Keratinocyte (primary cell): ENCODE measurements around the gene ZBTB17. TPM values are rescaled to one million over a fixed set of nuclear protein-coding genes. Genes with fewer than 3 reads are reported as not detected.

Experiments used
- DNase-seq: peaks from one replicate; pipeline ENCODE4 v3.0.0-alpha.2; 2011; ENCODE audit warnings: low read depth, missing footprints, low spot score
- FAIRE-seq: peaks from 2 replicates; lab custom pipeline; 2011; peaks lifted over from hg19 to GRCh38; lab: Jason Lieb, UNC
- H2AFZ ChIP-seq: 2 replicates; pipeline ENCODE4 v1.6.0; 2012; ENCODE audit warnings: low read length, control low read depth, inconsistent platforms; ENCODE audit not compliant: control insufficient read depth
- H3K27ac ChIP-seq: 2 replicates; pipeline ENCODE4 v1.5.1; 2011; ENCODE audit warnings: low read length; ENCODE audit not compliant: control insufficient read depth, insufficient read depth
- H3K27me3 ChIP-seq: 3 replicates; pipeline ENCODE4 v1.6.0; 2011; ENCODE audit warnings: low read length; ENCODE audit not compliant: control insufficient read depth, insufficient read depth; ENCODE audit errors: extremely low read depth
- H3K36me3 ChIP-seq, 2 experiments: 2 replicates in 1 of 2; 3 replicates in 1 of 2; pipeline ENCODE4 v1.5.1; 2011; ENCODE audit warnings: low read length in 2 of 2, mild to moderate bottlenecking in 1 of 2; ENCODE audit not compliant: control insufficient read depth in 2 of 2, insufficient read depth in 2 of 2; ENCODE audit errors: extremely low read depth in 1 of 2
- H3K4me1 ChIP-seq: 3 replicates; pipeline ENCODE4 v1.5.1; 2011; ENCODE audit warnings: low read length; ENCODE audit not compliant: control insufficient read depth, insufficient read depth; ENCODE audit errors: extremely low read depth
- H3K4me2 ChIP-seq: 3 replicates; pipeline ENCODE4 v1.6.0; 2011; ENCODE audit warnings: low read depth, low read length; ENCODE audit not compliant: control insufficient read depth, insufficient read depth; ENCODE audit errors: extremely low read depth
- H3K4me3 ChIP-seq, 3 experiments: fragments of 200-600 bp in 1 of 3; sonication (generic) in 1 of 3; 2 replicates in 2 of 3; 3 replicates in 1 of 3; pipeline ENCODE4 v1.5.1; 2011 to 2016; ENCODE audit warnings: low read length in 3 of 3, mild to moderate bottlenecking in 3 of 3, control low read depth in 2 of 3, inconsistent platforms in 1 of 3, low read depth in 1 of 3, mixed read lengths in 1 of 3, mixed run types in 1 of 3, moderate library complexity in 1 of 3; ENCODE audit not compliant: control insufficient read depth in 2 of 3, insufficient read depth in 2 of 3; ENCODE audit errors: extremely low read depth in 1 of 3
- H3K79me2 ChIP-seq: 2 replicates; pipeline ENCODE4 v1.6.0; 2012; ENCODE audit warnings: low read length; ENCODE audit not compliant: control insufficient read depth, insufficient read depth
- H3K9ac ChIP-seq: 3 replicates; pipeline ENCODE4 v1.6.0; 2011; ENCODE audit warnings: low read length; ENCODE audit not compliant: control insufficient read depth, insufficient read depth; ENCODE audit errors: extremely low read depth
- H3K9me1 ChIP-seq: 3 replicates; pipeline ENCODE4 v1.6.0; 2011; ENCODE audit warnings: low read length; ENCODE audit not compliant: control insufficient read depth, insufficient read depth; ENCODE audit errors: extremely low read depth
- H3K9me3 ChIP-seq: 2 replicates; pipeline ENCODE4 v1.5.1; 2012; ENCODE audit warnings: low read depth, low read length; ENCODE audit not compliant: control insufficient read depth
- H4K20me1 ChIP-seq: 3 replicates; pipeline ENCODE4 v1.6.0; 2011; ENCODE audit warnings: low read length; ENCODE audit not compliant: control insufficient read depth, insufficient read depth; ENCODE audit errors: extremely low read depth
- EZH2 ChIP-seq: IDR thresholded peaks from one replicate; pipeline ENCODE4 v1.6.1; 2012; ENCODE audit warnings: inconsistent platforms, mild to moderate bottlenecking, low read length, moderate library complexity
- dilution Hi-C: fragments of 300-500 bp; cut with MboI; formaldehyde crosslinking; loops from one replicate; pipeline ENCODE4 v1.7.0; 2020; ENCODE audit warnings: low sequenced_read_pairs; ENCODE audit not compliant: extremely low pct_ligation_motif_present
- polyA plus RNA-seq, 5 experiments: library from polyadenylated mRNA; depleted of rRNA in 3 of 5; stranded (reverse) in 3 of 5; stranded (forward) in 1 of 5; unstranded in 1 of 5; fragments of >200 nt; gene quantifications; 1 replicate in 1 of 5; 2 replicates in 3 of 5; 3 replicates in 1 of 5; pipeline versions ENCODE4 v1.2.1 to v1.2.3, GENCODE V29; 2011 to 2012; ENCODE audit warnings: missing spikeins in 2 of 5, low read depth in 1 of 5, low replicate concordance in 1 of 5
- TF ChIP-seq, protein P1 (sequence below), 3 experiments: IDR thresholded peaks in 1 of 3; conservative IDR thresholded peaks in 1 of 3; optimal IDR thresholded peaks in 1 of 3; 2 replicates in 2 of 3; 3 replicates in 1 of 3; pipeline versions ENCODE3 to v1.5.1; 2011; ENCODE audit warnings: low read length in 3 of 3, mild to moderate bottlenecking in 3 of 3, moderate library complexity in 2 of 3, control low read depth in 1 of 3, inconsistent platforms in 1 of 3; ENCODE audit not compliant: insufficient read depth in 2 of 3; ENCODE audit errors: extremely low read depth in 1 of 3

ZBTB17 gene
- polyA plus RNA-seq, 1 donor (not counting 4 experiments of a cell fraction or from before 2014, with no cell fraction given): 18.4 TPM

- H3K36me3 ChIP-seq: peaks cover 8 to 18% of the 10 kb centered on the region in 2 experiments
- FAIRE-seq (no peak), DNase-seq (no peak)
- H3K9ac ChIP-seq: peak overlapping the region; percentile 51
- TF ChIP-seq EZH2: no peak
- TF ChIP-seq, protein P1, sequence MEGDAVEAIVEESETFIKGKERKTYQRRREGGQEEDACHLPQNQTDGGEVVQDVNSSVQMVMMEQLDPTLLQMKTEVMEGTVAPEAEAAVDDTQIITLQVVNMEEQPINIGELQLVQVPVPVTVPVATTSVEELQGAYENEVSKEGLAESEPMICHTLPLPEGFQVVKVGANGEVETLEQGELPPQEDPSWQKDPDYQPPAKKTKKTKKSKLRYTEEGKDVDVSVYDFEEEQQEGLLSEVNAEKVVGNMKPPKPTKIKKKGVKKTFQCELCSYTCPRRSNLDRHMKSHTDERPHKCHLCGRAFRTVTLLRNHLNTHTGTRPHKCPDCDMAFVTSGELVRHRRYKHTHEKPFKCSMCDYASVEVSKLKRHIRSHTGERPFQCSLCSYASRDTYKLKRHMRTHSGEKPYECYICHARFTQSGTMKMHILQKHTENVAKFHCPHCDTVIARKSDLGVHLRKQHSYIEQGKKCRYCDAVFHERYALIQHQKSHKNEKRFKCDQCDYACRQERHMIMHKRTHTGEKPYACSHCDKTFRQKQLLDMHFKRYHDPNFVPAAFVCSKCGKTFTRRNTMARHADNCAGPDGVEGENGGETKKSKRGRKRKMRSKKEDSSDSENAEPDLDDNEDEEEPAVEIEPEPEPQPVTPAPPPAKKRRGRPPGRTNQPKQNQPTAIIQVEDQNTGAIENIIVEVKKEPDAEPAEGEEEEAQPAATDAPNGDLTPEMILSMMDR (optimal IDR thresholded peaks at IDR 0.05 in 1 of 3, IDR thresholded peaks at IDR 0.05 in 1 of 3, conservative IDR thresholded peaks at IDR 0.05 in 1 of 3; ENCODE audit: extremely low read depth in 1 of 3, insufficient read depth in 2 of 3, low read length in 3 of 3): no peak
- no peak overlapping the region for H3K4me3 ChIP-seq
- no peaks in the 10 kb centered on the region for H3K27me3 ChIP-seq
- peak overlapping the region; percentile 42 for H3K27ac ChIP-seq
- H3K4me1 ChIP-seq: peaks cover 9% of the 10 kb centered on the region
- dilution Hi-C loops: no loop called here
- no peaks in the 10 kb centered on the region for H3K9me1 ChIP-seq
- peak overlapping the region; percentile 29 for H3K4me2 ChIP-seq
- peaks cover 57% of the 10 kb centered on the region for H3K79me2 ChIP-seq
- no peaks in the 10 kb centered on the region for H4K20me1 ChIP-seq
- no peak overlapping the region for H2AFZ ChIP-seq
- H3K9me3 ChIP-seq: no peaks in the 10 kb centered on the region
Measured at GRCh38 chr1:15966081-15966955, 9.6 kb downstream of the ZBTB17 start.

DNA sequence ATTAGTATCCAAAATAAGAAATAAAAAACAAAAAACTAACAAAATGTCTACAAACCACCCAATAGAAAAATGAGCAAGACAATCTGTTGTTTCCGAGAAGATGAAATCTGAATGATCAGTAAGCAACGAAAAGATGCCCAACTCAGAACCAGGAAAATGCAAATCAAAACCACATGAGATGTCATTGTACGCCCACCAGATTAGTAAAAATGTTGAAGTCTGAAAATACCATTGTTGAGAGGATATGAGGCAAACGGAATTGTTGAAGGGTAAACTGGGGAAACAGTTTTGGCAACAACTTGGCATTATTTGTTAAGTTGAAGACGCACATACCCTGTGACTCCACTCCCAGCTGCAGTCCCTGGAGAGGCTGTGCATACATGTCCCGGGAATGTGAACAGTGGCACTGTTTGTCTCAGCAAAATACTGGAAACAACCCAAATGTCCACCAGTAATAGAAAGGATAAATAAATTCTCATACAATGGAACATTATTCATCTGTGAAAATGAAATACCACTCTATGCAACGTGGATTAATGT lies 10.6 kb downstream of the ZBTB17 start:
- dilution Hi-C loops: no loop called here
- DNase-seq (no peak), FAIRE-seq (no peak)
- Histone ChIP-seq H3K4me2 (no peak overlapping the region), H3K9me1 (no peaks in the 10 kb centered on the region), H3K36me3 (peaks cover 8 to 18% of the 10 kb centered on the region in 2 experiments), H3K9ac (no peak overlapping the region), H3K9me3 (no peaks in the 10 kb centered on the region), H3K4me1 (peaks cover 9% of the 10 kb centered on the region), H4K20me1 (no peaks in the 10 kb centered on the region), H3K4me3 (no peak overlapping the region), H3K27ac (no peak overlapping the region), H3K27me3 (no peaks in the 10 kb centered on the region), H3K79me2 (peaks cover 63% of the 10 kb centered on the region), H2AFZ (no peak overlapping the region)
- TF ChIP-seq EZH2: no peak
- TF ChIP-seq, protein P1 (optimal IDR thresholded peaks at IDR 0.05 in 1 of 3, IDR thresholded peaks at IDR 0.05 in 1 of 3, conservative IDR thresholded peaks at IDR 0.05 in 1 of 3; ENCODE audit: extremely low read depth in 1 of 3, insufficient read depth in 2 of 3, low read length in 3 of 3): no peak
